ENCODE results near the gene TRMT2B.

The TRMT2B gene

DNA sequence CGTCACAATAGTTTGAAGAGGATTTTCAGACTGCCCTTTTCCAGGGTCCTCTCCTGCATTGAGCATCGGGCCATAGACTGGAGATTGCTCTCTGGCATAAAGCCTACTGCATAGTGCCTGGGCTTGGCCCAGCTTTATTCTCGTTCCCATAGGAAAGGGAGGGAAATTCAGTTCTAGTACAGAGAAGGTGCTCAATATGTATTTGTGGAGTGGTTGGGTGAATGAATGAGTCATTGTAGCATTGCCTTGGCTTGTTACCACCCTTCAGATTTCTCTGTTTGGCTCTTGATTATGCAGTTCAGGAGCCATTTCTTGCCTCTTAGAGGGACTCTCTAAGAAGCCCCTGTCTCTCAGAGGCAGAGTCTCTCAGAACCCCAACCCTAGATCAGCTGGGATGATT lies 29.3 kb upstream of the TRMT2B start:
- Histone ChIP-seq H3K27ac (ENCODE audit: low read length, poor library complexity, severe bottlenecking) (no peak overlapping the region), H2BK12ac (ENCODE audit: low read length in 2 of 2) (no peak overlapping the region), H2AK5ac (ENCODE audit: low read length, severe bottlenecking) (no peak overlapping the region), H3K36me3 (ENCODE audit: control insufficient read depth in 1 of 2, insufficient read depth in 2 of 2, low read depth in 1 of 2, low read length in 2 of 2) (no peaks in the 10 kb centered on the region), H3K4ac (ENCODE audit: low read depth in 1 of 2, low read length in 2 of 2) (no peak overlapping the region), H3K9me3 (ENCODE audit: control insufficient read depth, low read length) (no peaks in the 10 kb centered on the region), H2BK15ac (ENCODE audit: low read depth, poor library complexity, severe bottlenecking) (no peak overlapping the region), H3K14ac (ENCODE audit: low read length in 2 of 2) (no peak overlapping the region), H3K18ac (ENCODE audit: low read depth in 1 of 2, low read length in 2 of 2) (no peak overlapping the region), H4K8ac (ENCODE audit: low read length) (no peak overlapping the region), H3K9ac (ENCODE audit: low read length) (no peak overlapping the region), H3K79me1 (replicated peaks; ENCODE audit: low read length, poor library complexity, severe bottlenecking) (no peaks in the 10 kb centered on the region), H2BK120ac (ENCODE audit: low read depth, low read length) (no peak overlapping the region), H3K4me2 (ENCODE audit: low read length, poor library complexity, severe bottlenecking) (no peak overlapping the region), H3K4me3 (ENCODE audit: insufficient read depth in 1 of 2, low read depth in 1 of 2, low read length in 2 of 2) (peak overlapping the region in 1 of 2 experiments; percentile 84), H3K27me3 (ENCODE audit: control insufficient read depth in 1 of 2, insufficient read depth in 1 of 2, low read length in 2 of 2) (peaks cover 4% of the 10 kb centered on the region in 2 experiments), H2AFZ (ENCODE audit: low read depth, low read length) (no peak overlapping the region), H4K91ac (ENCODE audit: low read length) (no peak overlapping the region), H3K4me1 (ENCODE audit: control insufficient read depth, insufficient read depth, low read depth, low read length) (no peaks in the 10 kb centered on the region), H3K23ac (ENCODE audit: low read length in 2 of 2) (no peak overlapping the region), H2BK5ac (ENCODE audit: low read depth, low read length, poor library complexity, severe bottlenecking) (no peak overlapping the region)
- WGBS: 94% methylated on average over 3 of the region's 3 CpGs
- no peak for DNase-seq

DNA sequence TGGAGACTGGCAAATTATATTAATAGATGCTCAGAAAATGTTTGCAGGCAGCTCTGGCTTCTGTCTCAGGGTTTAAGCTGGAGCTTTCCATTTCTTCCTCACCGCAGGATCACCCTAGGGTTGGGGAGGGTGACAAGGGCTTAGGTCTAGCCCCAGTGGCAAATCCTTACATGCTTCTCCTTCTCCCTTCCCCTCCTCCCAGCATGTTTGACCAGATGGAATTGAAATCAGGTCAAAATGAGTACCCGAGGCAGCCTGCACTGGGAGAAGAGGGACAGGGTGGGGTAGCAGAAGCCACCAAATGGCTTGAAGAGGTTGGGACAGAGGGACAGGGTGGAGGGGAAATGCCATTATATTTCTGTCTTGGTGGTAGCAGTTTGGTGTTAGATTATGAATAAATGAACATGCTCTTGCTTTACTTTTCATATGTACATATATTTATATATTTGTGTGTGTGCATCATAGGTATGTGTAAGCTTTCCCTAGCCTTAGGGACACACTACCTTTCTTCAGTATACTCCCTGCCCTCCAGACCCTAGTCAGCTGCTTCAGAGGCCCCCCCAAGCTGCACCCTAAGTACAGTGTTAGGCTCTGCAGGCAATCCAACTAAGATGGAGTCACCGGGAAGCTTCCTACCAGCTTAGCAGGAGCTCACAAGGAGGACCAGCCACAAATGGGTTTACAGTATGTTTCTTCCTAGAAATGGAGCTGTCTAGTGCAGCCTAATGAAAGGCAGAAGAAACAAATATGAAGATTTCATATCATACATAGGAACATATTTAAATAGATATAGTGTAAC lies 28.6 kb upstream of the TRMT2B start:
- Histone ChIP-seq H2BK15ac (ENCODE audit: low read depth, poor library complexity, severe bottlenecking) (no peak overlapping the region), H3K9ac (ENCODE audit: low read length) (peak overlapping the region; percentile 78), H3K18ac (ENCODE audit: low read depth in 1 of 2, low read length in 2 of 2) (no peak overlapping the region), H3K9me3 (ENCODE audit: control insufficient read depth, low read length) (no peaks in the 10 kb centered on the region), H3K36me3 (ENCODE audit: control insufficient read depth in 1 of 2, insufficient read depth in 2 of 2, low read depth in 1 of 2, low read length in 2 of 2) (no peaks in the 10 kb centered on the region), H3K14ac (ENCODE audit: low read length in 2 of 2) (no peak overlapping the region), H3K4me1 (ENCODE audit: control insufficient read depth, insufficient read depth, low read depth, low read length) (no peaks in the 10 kb centered on the region), H3K23ac (ENCODE audit: low read length in 2 of 2) (no peak overlapping the region), H3K4ac (ENCODE audit: low read depth in 1 of 2, low read length in 2 of 2) (no peak overlapping the region), H2AK5ac (ENCODE audit: low read length, severe bottlenecking) (no peak overlapping the region), H3K79me1 (replicated peaks; ENCODE audit: low read length, poor library complexity, severe bottlenecking) (no peaks in the 10 kb centered on the region), H2BK12ac (ENCODE audit: low read length in 2 of 2) (no peak overlapping the region), H3K27me3 (ENCODE audit: control insufficient read depth in 1 of 2, insufficient read depth in 1 of 2, low read length in 2 of 2) (peaks cover 4% of the 10 kb centered on the region in 2 experiments), H3K4me3 (ENCODE audit: insufficient read depth in 1 of 2, low read depth in 1 of 2, low read length in 2 of 2) (peak overlapping the region in 1 of 2 experiments; percentile 84), H2AFZ (ENCODE audit: low read depth, low read length) (no peak overlapping the region), H2BK5ac (ENCODE audit: low read depth, low read length, poor library complexity, severe bottlenecking) (no peak overlapping the region), H2BK120ac (ENCODE audit: low read depth, low read length) (no peak overlapping the region), H3K27ac (ENCODE audit: low read length, poor library complexity, severe bottlenecking) (no peak overlapping the region), H4K8ac (ENCODE audit: low read length) (no peak overlapping the region), H4K91ac (ENCODE audit: low read length) (no peak overlapping the region), H3K4me2 (ENCODE audit: low read length, poor library complexity, severe bottlenecking) (no peak overlapping the region)
- no peak for DNase-seq
- no CpG with 5 or more reads among the region's 3 CpGs for WGBS

DNA sequence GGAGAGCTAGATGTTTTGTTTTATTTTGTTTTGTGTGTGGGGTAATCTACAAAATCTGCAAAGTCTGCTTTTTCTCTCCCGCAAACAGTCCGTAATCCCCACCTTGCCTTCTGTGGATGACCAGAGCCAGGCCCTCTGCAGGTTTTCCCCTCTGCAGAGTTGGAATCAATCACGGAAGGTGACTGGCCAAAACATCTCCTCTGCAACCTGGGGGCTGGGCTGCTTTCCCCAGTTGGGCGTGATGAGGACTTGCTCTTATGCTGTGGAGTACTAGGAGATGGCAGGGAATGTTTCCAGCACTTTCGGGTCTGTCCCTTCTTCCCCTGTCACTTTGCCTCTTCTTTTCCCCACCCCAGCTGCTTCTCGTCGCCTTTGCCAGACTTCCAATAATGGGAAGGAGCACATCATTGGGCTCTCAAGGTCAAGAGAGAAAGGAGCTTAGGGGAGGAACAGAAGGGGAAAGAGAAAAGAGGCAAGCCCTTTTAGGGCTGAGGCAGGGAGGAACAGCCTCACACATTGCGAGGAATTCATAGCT lies 27.9 kb upstream of the TRMT2B start:
- Histone ChIP-seq H3K36me3 (ENCODE audit: control insufficient read depth in 1 of 2, insufficient read depth in 2 of 2, low read depth in 1 of 2, low read length in 2 of 2) (no peaks in the 10 kb centered on the region), H2BK120ac (ENCODE audit: low read depth, low read length) (no peak overlapping the region), H3K4ac (ENCODE audit: low read depth in 1 of 2, low read length in 2 of 2) (no peak overlapping the region), H3K79me1 (replicated peaks; ENCODE audit: low read length, poor library complexity, severe bottlenecking) (no peaks in the 10 kb centered on the region), H3K4me3 (ENCODE audit: insufficient read depth in 1 of 2, low read depth in 1 of 2, low read length in 2 of 2) (peak overlapping the region in 1 of 2 experiments; percentile 84), H2BK12ac (ENCODE audit: low read length in 2 of 2) (no peak overlapping the region), H3K23ac (ENCODE audit: low read length in 2 of 2) (no peak overlapping the region), H2AFZ (ENCODE audit: low read depth, low read length) (no peak overlapping the region), H3K18ac (ENCODE audit: low read depth in 1 of 2, low read length in 2 of 2) (no peak overlapping the region), H4K91ac (ENCODE audit: low read length) (no peak overlapping the region), H3K4me2 (ENCODE audit: low read length, poor library complexity, severe bottlenecking) (no peak overlapping the region), H2BK5ac (ENCODE audit: low read depth, low read length, poor library complexity, severe bottlenecking) (no peak overlapping the region), H3K4me1 (ENCODE audit: control insufficient read depth, insufficient read depth, low read depth, low read length) (no peaks in the 10 kb centered on the region), H3K9ac (ENCODE audit: low read length) (peak overlapping the region; percentile 78), H2AK5ac (ENCODE audit: low read length, severe bottlenecking) (no peak overlapping the region), H4K8ac (ENCODE audit: low read length) (no peak overlapping the region), H2BK15ac (ENCODE audit: low read depth, poor library complexity, severe bottlenecking) (no peak overlapping the region), H3K27me3 (ENCODE audit: control insufficient read depth in 1 of 2, insufficient read depth in 1 of 2, low read length in 2 of 2) (peaks cover 4% of the 10 kb centered on the region in 2 experiments), H3K14ac (ENCODE audit: low read length in 2 of 2) (no peak overlapping the region), H3K9me3 (ENCODE audit: control insufficient read depth, low read length) (no peaks in the 10 kb centered on the region), H3K27ac (ENCODE audit: low read length, poor library complexity, severe bottlenecking) (no peak overlapping the region)
- no peak for DNase-seq
- 92% methylated on average over 1 of the region's 8 CpGs for WGBS

DNA sequence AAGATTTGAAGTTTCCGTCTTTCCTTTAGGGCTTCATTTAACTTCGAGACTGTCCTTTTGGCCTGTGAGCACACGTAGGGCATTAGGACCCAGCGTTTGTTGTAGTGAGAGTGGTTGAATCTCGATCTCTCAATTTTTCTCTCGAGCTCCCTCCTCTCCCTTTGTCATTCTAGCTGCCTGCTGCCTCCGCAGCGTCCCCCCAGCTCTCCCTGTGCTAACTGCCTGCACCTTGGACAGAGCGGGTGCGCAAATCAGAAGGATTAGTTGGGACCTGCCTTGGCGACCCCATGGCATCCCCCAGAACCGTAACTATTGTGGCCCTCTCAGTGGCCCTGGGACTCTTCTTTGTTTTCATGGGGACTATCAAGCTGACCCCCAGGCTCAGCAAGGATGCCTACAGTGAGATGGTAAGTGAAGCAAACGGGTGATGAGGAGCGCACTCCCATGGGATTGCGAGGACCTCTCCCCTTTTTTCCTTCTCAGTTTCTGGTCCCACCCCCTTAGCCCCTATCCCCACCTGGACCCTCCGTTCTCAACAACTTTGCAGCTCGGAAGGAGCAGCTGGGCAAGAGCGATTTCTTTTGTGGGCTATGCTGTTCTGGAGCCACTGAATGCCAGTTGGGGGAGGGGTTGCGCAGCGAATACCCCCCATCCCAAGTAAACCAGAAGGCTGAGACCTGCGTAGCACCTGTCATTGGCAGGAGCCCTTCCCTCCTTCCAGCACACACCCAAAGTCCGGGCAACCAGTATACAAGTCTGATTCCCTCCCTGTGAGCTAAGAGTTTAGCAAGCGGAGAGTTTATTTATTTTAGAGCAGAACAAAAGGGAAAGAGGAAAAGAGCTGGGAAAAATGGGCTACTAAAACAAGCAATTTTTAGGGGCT lies 27.0 kb upstream of the TRMT2B start, which contains the start of gene TMEM35A:
Gene TMEM35A, plus strand, starts transcription at position 164 of the 883 bp plus-strand sequence. Its CDS starts 124 bp downstream, at position 288.
- Histone ChIP-seq H3K9me3 (ENCODE audit: control insufficient read depth, low read length) (no peaks in the 10 kb centered on the region), H3K9ac (ENCODE audit: low read length) (peak within 1 kb of the TSS; percentile 78), H3K18ac (ENCODE audit: low read depth in 1 of 2, low read length in 2 of 2) (no peak within 1 kb of the TSS), H2BK120ac (ENCODE audit: low read depth, low read length) (no peak within 1 kb of the TSS), H3K4ac (ENCODE audit: low read depth in 1 of 2, low read length in 2 of 2) (no peak within 1 kb of the TSS), H3K27me3 (ENCODE audit: control insufficient read depth in 1 of 2, insufficient read depth in 1 of 2, low read length in 2 of 2) (peaks cover 4% of the 10 kb centered on the region in 2 experiments), H3K4me2 (ENCODE audit: low read length, poor library complexity, severe bottlenecking) (peak within 1 kb of the TSS; percentile 74), H3K4me1 (ENCODE audit: control insufficient read depth, insufficient read depth, low read depth, low read length) (no peaks in the 10 kb centered on the region), H2AK5ac (ENCODE audit: low read length, severe bottlenecking) (no peak within 1 kb of the TSS), H3K4me3 (ENCODE audit: insufficient read depth in 1 of 2, low read depth in 1 of 2, low read length in 2 of 2) (peak within 1 kb of the TSS; percentile 47 to 84), H4K8ac (ENCODE audit: low read length) (no peak within 1 kb of the TSS), H4K91ac (ENCODE audit: low read length) (no peak within 1 kb of the TSS), H3K14ac (ENCODE audit: low read length in 2 of 2) (no peak within 1 kb of the TSS), H2BK15ac (ENCODE audit: low read depth, poor library complexity, severe bottlenecking) (no peak within 1 kb of the TSS), H2AFZ (ENCODE audit: low read depth, low read length) (no peak within 1 kb of the TSS), H3K23ac (ENCODE audit: low read length in 2 of 2) (no peak within 1 kb of the TSS), H3K79me1 (replicated peaks; ENCODE audit: low read length, poor library complexity, severe bottlenecking) (no peaks in the 10 kb centered on the region), H2BK12ac (ENCODE audit: low read length in 2 of 2) (no peak within 1 kb of the TSS), H3K36me3 (ENCODE audit: control insufficient read depth in 1 of 2, insufficient read depth in 2 of 2, low read depth in 1 of 2, low read length in 2 of 2) (no peaks in the 10 kb centered on the region), H3K27ac (ENCODE audit: low read length, poor library complexity, severe bottlenecking) (no peak within 1 kb of the TSS), H2BK5ac (ENCODE audit: low read depth, low read length, poor library complexity, severe bottlenecking) (no peak within 1 kb of the TSS)
- DNase-seq: peak; percentile 49
- WGBS: 2% methylated on average over 9 of the region's 23 CpGs
